Amniotic stem cell (primary cell): ENCODE measurements around the gene GOLGA8A.
"Not testable (repeated sequence)": the region's sequence is repeated elsewhere in the genome, so short reads cannot be mapped to it uniquely, and the experiment has no call there.

Experiments used
- DNase-seq: peaks from one replicate; lab custom pipeline; 2025; lab: John Stamatoyannopoulos, UW

The GOLGA8A gene

GRCh38 chr15:34437687-34438086 is at the start of gene GOLGA8A:
Gene GOLGA8A (minus strand): TSS chr15:34437808. CDS start chr15:34389691, 48,117 bp downstream.
- DNase-seq = no peak

GRCh38 chr15:34483644-34484043 is 46.0 kb upstream of the GOLGA8A start:
- DNase-seq = no peak

- no peak for DNase-seq
These were observed 43.8 kb upstream of the GOLGA8A start for GRCh38 chr15:34481370-34481769.

- no peak for DNase-seq
These were observed 36.2 kb upstream of the GOLGA8A start for GRCh38 chr15:34473840-34474239.

GRCh38 chr15:34472947-34473346 is 35.3 kb upstream of the GOLGA8A start:
- no peak for DNase-seq

GRCh38 chr15:34470892-34471291 is 33.3 kb upstream of the GOLGA8A start:
- no peak for DNase-seq

GRCh38 chr15:34470091-34470490 is 32.5 kb upstream of the GOLGA8A start:
- DNase-seq = no peak

GRCh38 chr15:34461730-34462129 is 24.1 kb upstream of the GOLGA8A start:
- no peak for DNase-seq

GRCh38 chr15:34460451-34460850 is 22.8 kb upstream of the GOLGA8A start:
- DNase-seq = no peak

GRCh38 chr15:34456658-34457057 is 19.1 kb upstream of the GOLGA8A start:
- DNase-seq = no peak

GRCh38 chr15:34442891-34443290 is 5.3 kb upstream of the GOLGA8A start:
- DNase-seq = no peak

GRCh38 chr15:34439878-34440277 is 2.3 kb upstream of the GOLGA8A start:
- no peak for DNase-seq

GRCh38 chr15:34436956-34437442 is 609 bp downstream of the GOLGA8A start:
- no peak for DNase-seq

GRCh38 chr15:34436126-34436955 is 1.3 kb downstream of the GOLGA8A start:
- no peak for DNase-seq

GRCh38 chr15:34435658-34436057 is 1.9 kb downstream of the GOLGA8A start:
- no peak for DNase-seq

GRCh38 chr15:34434627-34435305 is 2.8 kb downstream of the GOLGA8A start:
- DNase-seq = no peak

GRCh38 chr15:34433956-34434626 is 3.5 kb downstream of the GOLGA8A start:
- DNase-seq = not testable (repeated sequence)

GRCh38 chr15:34430642-34431041 is 7.0 kb downstream of the GOLGA8A start:
- DNase-seq = not testable (repeated sequence)

- not testable (repeated sequence) for DNase-seq
These were observed 14.1 kb downstream of the GOLGA8A start for GRCh38 chr15:34423425-34424090.

- DNase-seq = not testable (repeated sequence)
These were observed 16.7 kb downstream of the GOLGA8A start for GRCh38 chr15:34420953-34421352.

- not testable (repeated sequence) for DNase-seq
These were observed 19.2 kb downstream of the GOLGA8A start for GRCh38 chr15:34418435-34418834.

GRCh38 chr15:34409511-34409910 is 28.1 kb downstream of the GOLGA8A start:
- DNase-seq = not testable (repeated sequence)
